Measurements from ENCODE around the gene ZNF283.
"Not testable (repeated sequence)": the region's sequence is repeated elsewhere in the genome, so short reads cannot be mapped to it uniquely, and the experiment has no call there.

ZNF283 gene

GRCh38 chr19:43820884-43821215 is 6.3 kb upstream of the ZNF283 start:
- Histone ChIP-seq H3K4me1 (ENCODE audit: control insufficient read depth, insufficient read depth, low read length) (no peaks in the 10 kb centered on the region), H3K4me3 (ENCODE audit: low read depth, low read length) (peak overlapping the region; percentile 11), H3K27me3 (ENCODE audit: control insufficient read depth, insufficient read depth, low read length) (peaks cover 9% of the 10 kb centered on the region), H3K9me3 (ENCODE audit: control insufficient read depth, insufficient read depth, low read length) (no peaks in the 10 kb centered on the region), H3K9ac (ENCODE audit: low read depth, low read length) (no peak overlapping the region), H3K36me3 (ENCODE audit: control insufficient read depth, insufficient read depth, low read length) (no peaks in the 10 kb centered on the region)

- not testable (repeated sequence) for H3K36me3 ChIP-seq (ENCODE audit: control insufficient read depth, insufficient read depth, low read length); H3K4me1 ChIP-seq (ENCODE audit: control insufficient read depth, insufficient read depth, low read length); H3K9ac ChIP-seq (ENCODE audit: low read depth, low read length); H3K4me3 ChIP-seq (ENCODE audit: low read depth, low read length); H3K9me3 ChIP-seq (ENCODE audit: control insufficient read depth, insufficient read depth, low read length)
- H3K27me3 ChIP-seq (ENCODE audit: control insufficient read depth, insufficient read depth, low read length), result peaks cover 11% of the 10 kb centered on the region
These were observed 3.3 kb upstream of the ZNF283 start for GRCh38 chr19:43823856-43824255.

GRCh38 chr19:43824572-43824971 is 2.5 kb upstream of the ZNF283 start:
- not testable (repeated sequence) for H3K4me1 ChIP-seq (ENCODE audit: control insufficient read depth, insufficient read depth, low read length); H3K9ac ChIP-seq (ENCODE audit: low read depth, low read length); H3K36me3 ChIP-seq (ENCODE audit: control insufficient read depth, insufficient read depth, low read length); H3K9me3 ChIP-seq (ENCODE audit: control insufficient read depth, insufficient read depth, low read length); H3K4me3 ChIP-seq (ENCODE audit: low read depth, low read length)
- peaks cover 11% of the 10 kb centered on the region for H3K27me3 ChIP-seq (ENCODE audit: control insufficient read depth, insufficient read depth, low read length)

GRCh38 chr19:43839139-43839538 is 12.0 kb downstream of the ZNF283 start:
- Histone ChIP-seq H3K9ac (ENCODE audit: low read depth, low read length) (no peak overlapping the region), H3K4me1 (ENCODE audit: control insufficient read depth, insufficient read depth, low read length) (no peaks in the 10 kb centered on the region), H3K9me3 (ENCODE audit: control insufficient read depth, insufficient read depth, low read length) (peaks cover 9% of the 10 kb centered on the region), H3K27me3 (ENCODE audit: control insufficient read depth, insufficient read depth, low read length) (no peaks in the 10 kb centered on the region), H3K36me3 (ENCODE audit: control insufficient read depth, insufficient read depth, low read length) (peaks cover 17% of the 10 kb centered on the region), H3K4me3 (ENCODE audit: low read depth, low read length) (no peak overlapping the region)

DNA sequence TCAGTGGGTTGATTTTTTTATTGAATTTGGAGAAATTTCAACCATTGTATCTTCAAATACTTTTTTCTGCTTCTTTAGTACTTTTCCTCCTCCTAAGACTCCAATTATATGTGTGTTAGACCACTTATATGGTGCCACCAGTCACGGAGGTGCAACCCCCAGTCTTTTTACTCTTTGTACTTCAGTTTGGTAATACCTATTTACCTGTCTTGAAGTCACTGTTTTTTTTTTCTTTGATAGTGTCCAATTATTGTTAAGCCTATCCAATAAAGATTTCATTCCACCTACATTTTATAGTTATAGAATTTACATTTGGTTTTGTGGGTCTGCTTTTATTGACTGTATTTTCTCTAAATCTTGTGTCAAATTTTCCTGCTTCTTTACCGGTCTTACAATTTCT is 14.9 kb downstream of the ZNF283 start:
- H3K36me3 ChIP-seq (ENCODE audit: control insufficient read depth, insufficient read depth, low read length), result peaks cover 12% of the 10 kb centered on the region

GRCh38 chr19:43847246-43847645 is 20.1 kb downstream of the ZNF283 start:
- H3K4me3 ChIP-seq (ENCODE audit: low read depth, low read length), result no peak overlapping the region
- H3K27me3 ChIP-seq (ENCODE audit: control insufficient read depth, insufficient read depth, low read length), result no peaks in the 10 kb centered on the region
- no peaks in the 10 kb centered on the region for H3K4me1 ChIP-seq (ENCODE audit: control insufficient read depth, insufficient read depth, low read length)
- H3K9ac ChIP-seq (ENCODE audit: low read depth, low read length), result no peak overlapping the region
- peaks cover 9% of the 10 kb centered on the region for H3K36me3 ChIP-seq (ENCODE audit: control insufficient read depth, insufficient read depth, low read length)
- peaks cover 40% of the 10 kb centered on the region for H3K9me3 ChIP-seq (ENCODE audit: control insufficient read depth, insufficient read depth, low read length)

More for the DNA sequence above, 14.9 kb downstream of the ZNF283 start:
- Histone ChIP-seq H3K9me3 (ENCODE audit: control insufficient read depth, insufficient read depth, low read length) (peaks cover 19% of the 10 kb centered on the region), H3K4me1 (ENCODE audit: control insufficient read depth, insufficient read depth, low read length) (no peaks in the 10 kb centered on the region), H3K4me3 (ENCODE audit: low read depth, low read length) (no peak overlapping the region), H3K27me3 (ENCODE audit: control insufficient read depth, insufficient read depth, low read length) (no peaks in the 10 kb centered on the region), H3K9ac (ENCODE audit: low read depth, low read length) (no peak overlapping the region)

DNA sequence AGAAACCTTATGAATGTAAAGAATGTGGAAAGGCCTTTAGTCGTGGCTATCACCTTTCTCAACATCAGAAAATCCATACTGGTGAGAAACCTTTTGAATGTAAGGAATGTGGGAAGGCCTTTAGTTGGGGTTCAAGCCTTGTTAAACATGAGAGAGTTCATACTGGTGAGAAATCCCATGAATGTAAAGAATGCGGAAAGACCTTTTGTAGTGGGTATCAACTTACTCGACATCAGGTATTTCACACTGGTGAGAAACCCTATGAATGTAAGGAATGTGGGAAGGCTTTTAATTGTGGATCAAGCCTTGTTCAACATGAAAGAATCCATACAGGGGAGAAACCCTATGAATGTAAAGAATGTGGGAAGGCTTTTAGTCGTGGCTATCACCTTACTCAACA is 20.8 kb downstream of the ZNF283 start:
- H3K9me3 ChIP-seq (ENCODE audit: control insufficient read depth, insufficient read depth, low read length), result peaks cover 37% of the 10 kb centered on the region
- no peak overlapping the region for H3K4me3 ChIP-seq (ENCODE audit: low read depth, low read length)
- no peaks in the 10 kb centered on the region for H3K27me3 ChIP-seq (ENCODE audit: control insufficient read depth, insufficient read depth, low read length)
- no peaks in the 10 kb centered on the region for H3K4me1 ChIP-seq (ENCODE audit: control insufficient read depth, insufficient read depth, low read length)
- no peak overlapping the region for H3K9ac ChIP-seq (ENCODE audit: low read depth, low read length)
- H3K36me3 ChIP-seq (ENCODE audit: control insufficient read depth, insufficient read depth, low read length), result peaks cover 4% of the 10 kb centered on the region

DNA sequence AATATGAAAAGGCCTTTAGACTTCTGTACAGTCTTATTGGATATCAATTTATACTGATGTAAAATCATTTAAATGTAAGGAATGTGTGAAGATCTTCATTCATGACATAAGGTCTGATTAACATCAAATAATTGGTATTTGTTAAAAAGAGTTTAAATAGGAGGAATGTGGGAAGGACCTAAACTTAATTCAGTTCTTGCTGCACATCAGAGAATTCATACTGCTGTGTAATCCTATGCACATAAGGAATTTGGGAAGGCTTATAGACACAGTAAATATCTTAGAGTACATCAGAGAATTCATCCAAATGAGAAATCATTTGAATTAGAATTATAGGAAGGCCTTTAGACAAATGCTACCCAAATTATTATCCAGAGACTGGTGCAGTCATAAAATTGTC is 21.7 kb downstream of the ZNF283 start:
- Histone ChIP-seq H3K9me3 (ENCODE audit: control insufficient read depth, insufficient read depth, low read length) (peaks cover 37% of the 10 kb centered on the region), H3K36me3 (ENCODE audit: control insufficient read depth, insufficient read depth, low read length) (peaks cover 4% of the 10 kb centered on the region), H3K4me3 (ENCODE audit: low read depth, low read length) (no peak overlapping the region), H3K9ac (ENCODE audit: low read depth, low read length) (no peak overlapping the region), H3K4me1 (ENCODE audit: control insufficient read depth, insufficient read depth, low read length) (no peaks in the 10 kb centered on the region), H3K27me3 (ENCODE audit: control insufficient read depth, insufficient read depth, low read length) (no peaks in the 10 kb centered on the region)

- no peaks in the 10 kb centered on the region for H3K27me3 ChIP-seq (ENCODE audit: control insufficient read depth, insufficient read depth, low read length)
- H3K36me3 ChIP-seq (ENCODE audit: control insufficient read depth, insufficient read depth, low read length), result no peaks in the 10 kb centered on the region
- H3K9ac ChIP-seq (ENCODE audit: low read depth, low read length), result no peak overlapping the region
- peaks cover 10% of the 10 kb centered on the region for H3K9me3 ChIP-seq (ENCODE audit: control insufficient read depth, insufficient read depth, low read length)
- H3K4me1 ChIP-seq (ENCODE audit: control insufficient read depth, insufficient read depth, low read length), result no peaks in the 10 kb centered on the region
- H3K4me3 ChIP-seq (ENCODE audit: low read depth, low read length), result no peak overlapping the region
These were observed 31.1 kb downstream of the ZNF283 start for GRCh38 chr19:43858174-43858573.

- H3K4me1 ChIP-seq (ENCODE audit: control insufficient read depth, insufficient read depth, low read length); H3K9ac ChIP-seq (ENCODE audit: low read depth, low read length); H3K27me3 ChIP-seq (ENCODE audit: control insufficient read depth, insufficient read depth, low read length); H3K4me3 ChIP-seq (ENCODE audit: low read depth, low read length); H3K36me3 ChIP-seq (ENCODE audit: control insufficient read depth, insufficient read depth, low read length): not testable (repeated sequence)
- peaks cover 13% of the 10 kb centered on the region for H3K9me3 ChIP-seq (ENCODE audit: control insufficient read depth, insufficient read depth, low read length)
These were observed 39.8 kb downstream of the ZNF283 start for GRCh38 chr19:43866923-43867322.

DNA sequence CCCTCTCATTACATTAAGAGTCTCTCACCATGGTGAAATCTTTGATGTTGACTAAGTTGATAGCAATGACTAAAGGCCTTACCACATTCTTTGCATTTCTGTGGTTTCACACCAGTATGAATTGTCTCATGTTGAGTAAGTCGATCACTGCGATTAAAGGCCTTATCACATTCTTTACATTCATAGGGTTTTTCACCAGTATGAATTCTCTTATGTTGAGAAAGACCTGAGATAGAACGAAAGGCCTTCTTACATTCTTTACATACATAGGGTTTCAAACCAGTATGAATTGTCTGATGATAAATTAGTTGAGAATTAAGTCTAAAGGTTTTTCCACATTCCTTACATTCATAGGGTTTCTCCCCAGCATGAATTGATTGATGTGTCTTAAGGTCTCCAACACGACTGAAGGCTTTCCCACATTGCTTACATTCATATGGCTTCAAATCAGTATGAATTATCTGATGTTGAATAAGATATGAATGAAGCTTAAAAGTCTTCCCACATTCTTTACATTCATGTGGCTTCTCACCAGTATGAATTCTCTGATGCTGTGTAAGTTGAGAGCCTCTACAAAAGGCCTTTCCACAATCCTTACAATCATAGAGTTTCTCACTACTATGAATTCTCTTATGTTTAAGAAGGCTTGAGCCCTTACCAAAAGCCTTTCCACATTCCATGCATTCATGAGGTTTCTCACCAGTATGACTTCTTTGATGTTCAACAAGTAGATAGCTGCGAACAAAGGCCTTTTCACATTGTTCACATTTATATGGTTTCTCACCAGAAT is 45.6 kb downstream of the ZNF283 start:
- Histone ChIP-seq H3K4me3 (ENCODE audit: low read depth, low read length) (no peak overlapping the region), H3K9ac (ENCODE audit: low read depth, low read length) (no peak overlapping the region), H3K36me3 (ENCODE audit: control insufficient read depth, insufficient read depth, low read length) (no peaks in the 10 kb centered on the region), H3K4me1 (ENCODE audit: control insufficient read depth, insufficient read depth, low read length) (no peaks in the 10 kb centered on the region), H3K9me3 (ENCODE audit: control insufficient read depth, insufficient read depth, low read length) (peaks cover 16% of the 10 kb centered on the region), H3K27me3 (ENCODE audit: control insufficient read depth, insufficient read depth, low read length) (no peaks in the 10 kb centered on the region)

GRCh38 chr19:43880483-43880882 is 53.4 kb downstream of the ZNF283 start:
- Histone ChIP-seq H3K9me3 (ENCODE audit: control insufficient read depth, insufficient read depth, low read length) (peaks cover 10% of the 10 kb centered on the region), H3K4me1 (ENCODE audit: control insufficient read depth, insufficient read depth, low read length) (no peaks in the 10 kb centered on the region), H3K9ac (ENCODE audit: low read depth, low read length) (no peak overlapping the region), H3K36me3 (ENCODE audit: control insufficient read depth, insufficient read depth, low read length) (no peaks in the 10 kb centered on the region), H3K27me3 (ENCODE audit: control insufficient read depth, insufficient read depth, low read length) (no peaks in the 10 kb centered on the region), H3K4me3 (ENCODE audit: low read depth, low read length) (no peak overlapping the region)

Data from iPS-15b (cell line).